Measurements from ENCODE around the gene STAM.

STAM gene

GRCh38 chr10:17648243-17649035 is 4.5 kb downstream of the STAM start:
- no peak for DNase-seq

- no peak for DNase-seq
Observed at GRCh38 chr10:17649052-17649451, 5.1 kb downstream of the STAM start.

GRCh38 chr10:17649836-17650235 is 5.9 kb downstream of the STAM start:
- DNase-seq, result no peak

- DNase-seq, result no peak
Observed at GRCh38 chr10:17650416-17650815, 6.5 kb downstream of the STAM start.

GRCh38 chr10:17651896-17652295 is 7.9 kb downstream of the STAM start:
- DNase-seq, result no peak

GRCh38 chr10:17652585-17652984 is 8.6 kb downstream of the STAM start:
- no peak for DNase-seq

DNA sequence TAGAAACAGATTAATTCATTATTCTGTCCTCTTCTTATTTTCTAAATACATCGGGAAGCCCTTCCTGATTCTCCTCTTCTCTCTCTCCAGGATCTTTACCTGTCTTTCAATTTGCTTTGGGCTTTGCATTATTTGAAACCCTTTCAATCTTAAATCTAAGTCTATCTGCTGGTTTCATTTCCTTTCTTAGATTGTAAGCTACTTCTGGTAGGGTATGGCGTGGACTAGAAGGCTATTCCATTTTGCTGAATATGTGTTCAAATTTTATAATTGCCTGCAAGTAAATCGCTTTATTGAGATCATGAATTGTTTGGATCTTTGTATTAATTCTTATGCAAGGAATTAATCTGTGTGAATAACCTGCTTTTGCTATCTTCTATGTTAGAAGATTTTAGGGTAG is 11.1 kb downstream of the STAM start:
- no peak for DNase-seq

GRCh38 chr10:17655567-17656146 is 11.7 kb downstream of the STAM start:
- DNase-seq, result no peak

GRCh38 chr10:17657103-17657500 is 13.2 kb downstream of the STAM start:
- DNase-seq, result no peak

GRCh38 chr10:17659365-17659764 is 15.4 kb downstream of the STAM start:
- no peak for DNase-seq

GRCh38 chr10:17660921-17661320 is 17.0 kb downstream of the STAM start:
- no peak for DNase-seq

DNA sequence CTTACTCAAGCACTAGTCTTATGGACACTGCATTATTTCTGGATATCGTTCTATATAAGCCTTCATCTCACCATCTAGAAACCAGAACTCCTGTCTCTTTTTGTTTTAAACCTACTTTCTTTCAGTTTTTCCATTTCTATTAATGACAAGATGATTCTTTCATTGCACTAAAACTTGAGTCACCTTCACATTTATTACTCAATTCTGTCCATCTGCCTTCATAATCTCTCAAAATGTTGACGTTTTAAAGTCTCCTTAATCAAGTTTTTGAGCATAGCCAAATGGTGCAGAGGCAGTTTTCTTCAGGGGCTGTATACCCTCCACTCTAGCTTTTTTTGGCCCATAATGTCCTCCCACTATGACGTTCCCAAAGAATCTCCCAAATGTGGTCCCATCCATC is 17.6 kb downstream of the STAM start:
- no peak for DNase-seq

GRCh38 chr10:17662193-17663138 is 18.5 kb downstream of the STAM start:
- no peak for DNase-seq

GRCh38 chr10:17663450-17663849 is 19.5 kb downstream of the STAM start:
- no peak for DNase-seq

- DNase-seq, result no peak
Observed at GRCh38 chr10:17665747-17666146, 21.8 kb downstream of the STAM start.

DNA sequence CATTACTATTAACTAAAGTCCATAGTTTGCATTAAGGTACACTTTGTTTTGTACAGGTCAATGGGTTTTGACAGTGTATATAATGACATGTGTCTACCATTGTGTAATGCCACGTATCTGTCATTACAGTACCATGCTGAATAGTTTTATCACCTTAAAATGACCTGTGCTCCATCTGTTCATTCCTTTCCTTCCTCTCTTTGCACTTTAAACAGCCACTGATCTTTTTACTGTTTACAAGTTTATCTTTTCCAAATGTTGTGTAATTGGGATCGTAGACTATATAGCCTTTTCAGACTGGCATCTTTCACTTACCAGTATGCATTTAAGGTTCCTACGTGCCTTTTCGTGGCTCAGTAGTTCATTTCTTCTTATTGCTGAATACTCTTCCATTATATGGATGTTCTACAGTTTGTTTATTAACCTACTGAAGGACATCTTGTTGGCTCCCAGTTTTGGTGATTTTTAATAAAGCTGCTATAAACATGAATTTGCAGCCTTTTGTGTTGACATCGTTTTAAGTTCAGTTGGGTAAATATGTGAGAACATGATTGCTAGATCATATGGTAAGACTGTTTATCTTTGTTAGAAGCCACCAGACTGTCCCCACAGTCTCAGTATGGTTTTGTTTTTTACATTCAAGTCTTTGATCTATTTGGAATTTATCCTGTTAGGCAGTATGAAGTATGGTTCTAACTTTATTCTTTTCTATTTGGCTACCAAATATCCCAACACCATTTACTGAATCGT is 24.7 kb downstream of the STAM start:
- DNase-seq, result no peak

DNA sequence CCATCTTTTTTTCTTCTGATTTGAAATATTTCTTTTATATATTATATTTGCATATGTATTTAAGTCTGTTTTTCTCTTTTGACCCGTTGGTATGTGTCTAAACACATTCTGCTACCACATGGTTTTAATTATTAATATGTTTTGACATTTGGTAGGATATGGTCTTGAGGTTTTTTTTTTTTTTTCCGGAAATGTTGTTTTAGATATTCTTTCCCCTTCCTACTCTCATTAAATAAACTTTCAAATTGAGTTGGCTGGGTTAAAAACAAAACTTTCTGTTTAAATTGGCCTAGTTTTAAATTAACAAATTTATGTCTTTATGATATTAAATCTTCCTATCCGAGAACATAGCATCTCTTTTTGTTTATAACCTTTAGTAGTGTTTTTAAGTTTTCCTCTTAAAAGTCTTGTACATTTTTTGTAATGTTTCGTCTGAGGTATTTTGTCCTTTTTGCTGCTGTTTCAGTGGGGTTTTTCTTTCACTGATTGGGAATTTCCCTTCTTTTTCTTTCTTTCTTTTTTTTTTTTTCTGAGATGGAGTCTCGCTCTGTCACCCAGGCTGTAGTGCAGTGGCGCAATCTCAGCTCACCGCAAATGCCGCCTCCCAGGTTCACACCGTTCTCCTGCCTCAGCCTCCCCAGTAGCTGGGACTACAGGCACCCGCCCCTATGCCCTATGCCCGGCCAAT is 25.4 kb downstream of the STAM start:
- no peak for DNase-seq

DNA sequence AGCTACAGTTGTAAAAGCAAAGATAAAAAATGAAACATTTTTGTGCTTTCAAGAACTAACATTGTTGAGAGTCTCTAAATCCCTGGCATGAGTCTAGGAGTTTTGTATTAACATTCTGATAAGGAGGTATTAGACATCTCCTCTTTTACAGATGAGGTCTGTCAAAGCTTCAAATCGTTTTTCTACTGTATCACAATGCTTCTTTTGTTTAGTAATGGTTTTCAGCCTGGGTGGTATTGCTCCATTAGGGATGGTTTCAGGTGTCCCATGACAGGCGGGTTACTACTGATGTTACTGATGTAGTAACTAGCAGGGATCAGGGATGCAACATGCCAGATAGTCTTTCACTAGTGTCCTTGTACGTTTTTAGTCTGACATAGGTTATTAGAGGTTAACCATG is 27.4 kb downstream of the STAM start:
- no peak for DNase-seq

DNA sequence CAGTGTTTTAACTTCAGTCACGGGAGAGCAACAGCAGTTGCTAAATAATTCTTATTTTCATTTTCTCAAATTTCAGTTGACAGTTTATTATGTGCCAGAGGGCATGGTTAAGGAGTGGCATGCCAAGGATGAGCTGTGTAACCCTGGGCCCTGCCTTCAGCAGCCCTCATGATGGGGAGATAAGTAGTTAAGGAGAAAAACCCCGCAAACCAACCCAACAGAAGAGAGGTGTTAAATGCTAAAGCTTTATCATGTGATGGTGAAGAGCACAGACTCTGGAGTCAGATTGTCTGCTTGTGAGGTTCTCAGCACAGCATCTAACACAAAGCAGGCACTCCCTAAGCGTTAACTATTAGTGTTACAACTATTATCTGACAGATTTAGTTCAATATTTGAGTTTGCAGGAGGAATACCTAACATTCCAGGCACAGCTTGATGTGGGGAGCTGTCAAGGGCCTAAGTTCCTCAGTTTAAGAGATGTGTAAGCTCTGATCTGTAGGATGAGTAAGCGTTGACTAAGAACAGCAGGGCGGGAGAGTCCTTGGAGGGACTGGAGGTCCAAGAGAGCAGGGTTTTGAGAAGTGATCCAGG is 29.6 kb downstream of the STAM start:
- no peak for DNase-seq

- DNase-seq, result no peak
Observed at GRCh38 chr10:17674566-17674965, 30.6 kb downstream of the STAM start.

DNA sequence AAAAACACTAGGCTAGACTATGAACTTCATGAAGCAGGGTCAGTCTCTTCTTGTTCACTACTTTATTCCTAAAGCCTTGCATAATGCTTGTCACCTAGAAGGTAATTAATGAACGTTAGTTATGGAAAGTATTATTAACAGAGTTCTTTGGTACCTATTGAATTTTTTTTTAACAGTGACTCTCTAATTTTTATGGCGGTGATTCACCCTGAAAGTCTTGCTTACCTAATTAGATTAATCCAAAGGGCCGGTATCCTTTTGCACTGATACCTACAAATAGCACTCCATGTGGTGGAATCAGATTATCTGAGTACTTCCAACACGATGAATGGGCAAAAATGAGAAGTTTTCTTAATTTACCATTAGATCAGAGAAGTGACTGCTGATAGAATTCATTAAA is 31.7 kb downstream of the STAM start:
- no peak for DNase-seq

- DNase-seq, result no peak
Observed at GRCh38 chr10:17676919-17677318, 33.0 kb downstream of the STAM start.

All from GOT3 (cell line).